Prostate gland (tissue), 2 donors: ENCODE measurements around the gene NUMA1. TPM values are rescaled to one million over a fixed set of nuclear protein-coding genes. Genes with fewer than 3 reads are reported as not detected.

Source experiments
- DNase-seq: peaks from one replicate; pipeline ENCODE4 v3.0.0-alpha.2; 2019; ENCODE audit warnings: low spot score
- H3K27ac ChIP-seq, 2 donors: fragments of 200-600 bp; sonication (generic); 2 replicates each; pipeline ENCODE4 v1.5.1; 2017 to 2019
- H3K27me3 ChIP-seq: fragments of 200-600 bp; sonication (generic); replicated peaks from 2 replicates; pipeline ENCODE4 v1.5.1; 2019; ENCODE audit not compliant: insufficient read depth
- H3K36me3 ChIP-seq, 2 donors: fragments of 200-600 bp; sonication (generic); 1 replicate in 1 of 2; 2 replicates in 1 of 2; pipeline versions ENCODE4 v1.5.1 to v1.8.1; 2017 to 2019
- H3K4me1 ChIP-seq: fragments of 200-600 bp; sonication (generic); replicated peaks from 2 replicates; pipeline ENCODE4 v1.5.1; 2019
- H3K4me3 ChIP-seq, 2 donors: fragments of 200-600 bp; sonication (generic); 2 replicates each; pipeline ENCODE4 v1.5.1; 2017 to 2019
- H3K9me3 ChIP-seq: fragments of 200-600 bp; sonication (generic); 2 replicates; pipeline ENCODE4 v1.5.1; 2017
- CTCF ChIP-seq, 4 experiments: fragments of 200-600 bp in 2 of 4; fragments of 450-650 bp in 2 of 4; sonication (generic) in 2 of 4; IDR thresholded peaks; 1 replicate in 3 of 4; 2 replicates in 1 of 4; pipeline ENCODE4 v1.5.1; 2016 to 2019; ENCODE audit warnings: antibody characterized with exemption in 4 of 4, mild to moderate bottlenecking in 2 of 4, moderate library complexity in 2 of 4
- POLR2A ChIP-seq: fragments of 450-650 bp; IDR thresholded peaks from one replicate; pipeline ENCODE4 v1.6.1; 2016; ENCODE audit warnings: antibody characterized with exemption, mild to moderate bottlenecking
- POLR2AphosphoS5 ChIP-seq: sonication (generic); formaldehyde crosslinking; IDR thresholded peaks from one replicate; pipeline ENCODE4 v1.6.1; 2017; ENCODE audit warnings: antibody characterized with exemption
- WGBS: methylation state at CpG from one replicate; pipeline ENCODE4 v1.1.5; 2018; 5-methylcytosine and 5-hydroxymethylcytosine counted together
- intact Hi-C: fragments of 100-400 bp; cut with DNase I; formaldehyde crosslinking; loops from one replicate; pipeline ENCODE4 v1.14.2; 2022
- total RNA-seq, 2 donors: library from RNA; depleted of rRNA; stranded (reverse); fragments of >200 nt; gene quantifications; one replicate each; pipeline ENCODE4 v1.1.0, GENCODE V29; 2016

Gene NUMA1
- total RNA-seq, 2 donors from 2014 or later: 623 to 712 TPM

GRCh38 chr11:71979094-71979493 is 101.2 kb downstream of the NUMA1 start:
- Histone ChIP-seq H3K9me3 (no peaks in the 10 kb centered on the region), H3K27ac (no peak overlapping the region), H3K4me3 (no peak overlapping the region), H3K36me3 (no peaks in the 10 kb centered on the region), H3K27me3 (no peaks in the 10 kb centered on the region), H3K4me1 (no peaks in the 10 kb centered on the region)
- intact Hi-C loops: loop anchor here (5.0 kb wide), 2 partner anchors 108 to 163 kb away; no protein-coding TSS in a partner anchor
- DNase-seq: no peak
- 81% methylated on average over 4 of the region's 4 CpGs for WGBS
- TF ChIP-seq POLR2AphosphoS5 (no peak), POLR2A (no peak), CTCF (IDR thresholded peaks at IDR 0.05) (no peak)

- no peaks in the 10 kb centered on the region for H3K4me1 ChIP-seq
- 45% methylated on average over 7 of the region's 7 CpGs for whole genome bisulfite sequencing
- intact Hi-C loops: loop anchor here (2.0 to 5.0 kb wide), 3 partner anchors 35 to 164 kb away; no protein-coding TSS in a partner anchor
- no peak overlapping the region for H3K27ac ChIP-seq
- H3K27me3 ChIP-seq: no peaks in the 10 kb centered on the region
- TF ChIP-seq CTCF (IDR thresholded peaks at IDR 0.05) (peak in 3 of 4 experiments; percentile 66 to 81 (median 81)), POLR2A (no peak), POLR2AphosphoS5 (peak; percentile 46)
- H3K36me3 ChIP-seq: no peaks in the 10 kb centered on the region
- no peaks in the 10 kb centered on the region for H3K9me3 ChIP-seq
- DNase-seq: peak; percentile 52
- H3K4me3 ChIP-seq: no peak overlapping the region
Observed at GRCh38 chr11:71977743-71978418, 102.5 kb downstream of the NUMA1 start.

GRCh38 chr11:71977090-71977489 is 103.3 kb downstream of the NUMA1 start:
- Histone ChIP-seq H3K27ac (no peak overlapping the region), H3K4me3 (no peak overlapping the region), H3K9me3 (no peaks in the 10 kb centered on the region), H3K27me3 (no peaks in the 10 kb centered on the region), H3K4me1 (no peaks in the 10 kb centered on the region), H3K36me3 (no peaks in the 10 kb centered on the region)
- TF ChIP-seq POLR2AphosphoS5 (no peak), POLR2A (no peak), CTCF (IDR thresholded peaks at IDR 0.05) (no peak)
- no peak for DNase-seq
- WGBS: 91% methylated on average over 1 of the region's 1 CpG
- intact Hi-C loops: loop anchor here (2.0 to 5.0 kb wide), 3 partner anchors 36 to 165 kb away; no protein-coding TSS in a partner anchor

GRCh38 chr11:71976551-71976950 is 103.8 kb downstream of the NUMA1 start:
- H3K36me3 ChIP-seq: no peaks in the 10 kb centered on the region
- H3K27ac ChIP-seq: no peak overlapping the region
- WGBS: 91% methylated on average over 5 of the region's 5 CpGs
- intact Hi-C loops: loop anchor here (2.0 to 5.0 kb wide), 3 partner anchors 36 to 166 kb away; no protein-coding TSS in a partner anchor
- H3K9me3 ChIP-seq: no peaks in the 10 kb centered on the region
- no peaks in the 10 kb centered on the region for H3K27me3 ChIP-seq
- no peak for TF ChIP-seq CTCF (IDR thresholded peaks at IDR 0.05)
- TF ChIP-seq POLR2AphosphoS5: no peak
- TF ChIP-seq POLR2A: no peak
- no peak overlapping the region for H3K4me3 ChIP-seq
- no peaks in the 10 kb centered on the region for H3K4me1 ChIP-seq
- no peak for DNase-seq

- Histone ChIP-seq H3K27me3 (no peaks in the 10 kb centered on the region), H3K36me3 (no peaks in the 10 kb centered on the region), H3K27ac (no peak overlapping the region), H3K9me3 (no peaks in the 10 kb centered on the region), H3K4me1 (no peaks in the 10 kb centered on the region), H3K4me3 (no peak overlapping the region)
- intact Hi-C loops: no loop called here
- no peak for DNase-seq
- 95% methylated on average over 2 of the region's 2 CpGs for WGBS
- TF ChIP-seq CTCF (IDR thresholded peaks at IDR 0.05) (no peak), POLR2A (no peak), POLR2AphosphoS5 (no peak)
Observed at GRCh38 chr11:71971680-71972079, 108.7 kb downstream of the NUMA1 start.
